Measurements from ENCODE around the gene EID2. TPM values are rescaled to one million over a fixed set of nuclear protein-coding genes. Genes with fewer than 3 reads are reported as not detected.
A peak's percentile ranks its signal among the peaks of the same experiment; 100 is the strongest.

Gene EID2
- total RNA-seq, 1 donor from 2014 or later = 17.2 TPM

GRCh38 chr19:39515551-39516191, 24.3 kb downstream of the EID2 start:
- H3K36me3 Mint-ChIP-seq (ENCODE audit: low read depth, unreplicated experiment) = peaks cover 3% of the 10 kb centered on the region
- Histone ChIP-seq H3K9ac (ENCODE audit: low read length) (no peak overlapping the region), H3K4me2 (ENCODE audit: low read length) (peak overlapping the region; percentile 61), H3K9me3 (ENCODE audit: insufficient read depth, low read depth, low read length) (peaks cover 2% of the 10 kb centered on the region), H3K36me3 (ENCODE audit: insufficient read depth, low read length) (no peaks in the 10 kb centered on the region), H3K27me3 (ENCODE audit: insufficient read depth, low read length) (peaks cover 41% of the 10 kb centered on the region), H3K27ac (ENCODE audit: low read depth, low read length) (no peak overlapping the region), H3K79me2 (ENCODE audit: insufficient read depth, low read length) (no peaks in the 10 kb centered on the region), H2AFZ (ENCODE audit: low read depth, low read length) (peak overlapping the region; percentile 52), H3K4me3 (ENCODE audit: insufficient read depth, low read depth, low read length) (no peak overlapping the region), H4K20me1 (ENCODE audit: insufficient read depth, low read length) (no peaks in the 10 kb centered on the region), H3K4me1 (ENCODE audit: insufficient read depth, low read length) (peaks cover 8% of the 10 kb centered on the region)
- H3K4me3 Mint-ChIP-seq (ENCODE audit: unreplicated experiment) = no peak overlapping the region
- H3K9me3 Mint-ChIP-seq (ENCODE audit: unreplicated experiment) = peaks cover 4% of the 10 kb centered on the region
- FAIRE-seq (no peak), DNase-seq (ENCODE audit: low read depth) (no peak)
- no peak overlapping the region for H3K27ac Mint-ChIP-seq (ENCODE audit: unreplicated experiment)
- TF ChIP-seq EZH2 (IDR thresholded peaks at IDR 0.05; ENCODE audit: insufficient read depth, low read length) (peak; percentile 98), CTCF (IDR thresholded peaks at IDR 0.05; ENCODE audit: insufficient read depth, low read depth, low read length) (no peak)
- peaks cover 45% of the 10 kb centered on the region for H3K27me3 Mint-ChIP-seq (ENCODE audit: low read depth, unreplicated experiment)
- H3K4me1 Mint-ChIP-seq (ENCODE audit: low read depth, unreplicated experiment) = no peaks in the 10 kb centered on the region

GRCh38 chr19:39514840-39515550, 25.0 kb downstream of the EID2 start, which contains the start of gene SELENOV:
SELENOV (plus strand) TSS chr19:39515139; CDS start chr19:39515213, 74 bp downstream.
- Histone ChIP-seq H3K27me3 (ENCODE audit: insufficient read depth, low read length) (peaks cover 41% of the 10 kb centered on the region), H4K20me1 (ENCODE audit: insufficient read depth, low read length) (no peaks in the 10 kb centered on the region), H3K27ac (ENCODE audit: low read depth, low read length) (no peak within 1 kb of the TSS), H3K36me3 (ENCODE audit: insufficient read depth, low read length) (no peaks in the 10 kb centered on the region), H3K9ac (ENCODE audit: low read length) (no peak within 1 kb of the TSS), H3K4me3 (ENCODE audit: insufficient read depth, low read depth, low read length) (no peak within 1 kb of the TSS), H2AFZ (ENCODE audit: low read depth, low read length) (peak within 1 kb of the TSS; percentile 60), H3K4me2 (ENCODE audit: low read length) (peak within 1 kb of the TSS; percentile 61), H3K4me1 (ENCODE audit: insufficient read depth, low read length) (peaks cover 8% of the 10 kb centered on the region), H3K9me3 (ENCODE audit: insufficient read depth, low read depth, low read length) (peaks cover 2% of the 10 kb centered on the region), H3K79me2 (ENCODE audit: insufficient read depth, low read length) (no peaks in the 10 kb centered on the region)
- Mint-ChIP-seq H3K27me3 (ENCODE audit: low read depth, unreplicated experiment) (peaks cover 45% of the 10 kb centered on the region), H3K27ac (ENCODE audit: unreplicated experiment) (no peak within 1 kb of the TSS), H3K4me3 (ENCODE audit: unreplicated experiment) (peak within 1 kb of the TSS; percentile 74), H3K4me1 (ENCODE audit: low read depth, unreplicated experiment) (no peaks in the 10 kb centered on the region), H3K9me3 (ENCODE audit: unreplicated experiment) (peaks cover 4% of the 10 kb centered on the region), H3K36me3 (ENCODE audit: low read depth, unreplicated experiment) (peaks cover 3% of the 10 kb centered on the region)
- peak; percentile 99 for TF ChIP-seq EZH2 (IDR thresholded peaks at IDR 0.05; ENCODE audit: insufficient read depth, low read length)
- no peak for TF ChIP-seq CTCF (IDR thresholded peaks at IDR 0.05; ENCODE audit: insufficient read depth, low read depth, low read length)
- FAIRE-seq (no peak), DNase-seq (ENCODE audit: low read depth) (no peak)
